ENCODE data around the gene LHX4.

Gene LHX4

GRCh38 chr1:180257486-180257885 lies 27.4 kb downstream of the LHX4 start:
- DNase-seq (ENCODE audit: low read depth in 2 of 2): no peak

- DNase-seq (ENCODE audit: low read depth in 2 of 2): no peak
Observed at GRCh38 chr1:180258290-180258689, 28.2 kb downstream of the LHX4 start.

GRCh38 chr1:180258935-180259334 lies 28.9 kb downstream of the LHX4 start:
- DNase-seq (ENCODE audit: low read depth in 2 of 2): no peak

GRCh38 chr1:180259431-180260338 lies 29.6 kb downstream of the LHX4 start:
- DNase-seq (ENCODE audit: low read depth in 2 of 2): no peak

- DNase-seq (ENCODE audit: low read depth in 2 of 2): no peak
Observed at GRCh38 chr1:180260541-180260940, 30.5 kb downstream of the LHX4 start.

- no peak for DNase-seq (ENCODE audit: low read depth in 2 of 2)
Observed at GRCh38 chr1:180261030-180261429, 31.0 kb downstream of the LHX4 start.

- DNase-seq (ENCODE audit: low read depth in 2 of 2): no peak
Observed at GRCh38 chr1:180261524-180262155, 31.6 kb downstream of the LHX4 start.

GRCh38 chr1:180262628-180263488 lies 32.8 kb downstream of the LHX4 start:
- no peak for DNase-seq (ENCODE audit: low read depth in 2 of 2)

GRCh38 chr1:180264595-180264994 lies 34.5 kb downstream of the LHX4 start:
- no peak for DNase-seq (ENCODE audit: low read depth in 2 of 2)

GRCh38 chr1:180265201-180265600 lies 35.1 kb downstream of the LHX4 start:
- no peak for DNase-seq (ENCODE audit: low read depth in 2 of 2)

- no peak for DNase-seq (ENCODE audit: low read depth in 2 of 2)
Observed at GRCh38 chr1:180265871-180266270, 35.8 kb downstream of the LHX4 start.

GRCh38 chr1:180266275-180267210 lies 36.5 kb downstream of the LHX4 start:
- DNase-seq (ENCODE audit: low read depth in 2 of 2): no peak

GRCh38 chr1:180267211-180267561 lies 37.1 kb downstream of the LHX4 start:
- no peak for DNase-seq (ENCODE audit: low read depth in 2 of 2)

GRCh38 chr1:180267761-180268555 lies 37.9 kb downstream of the LHX4 start:
- DNase-seq (ENCODE audit: low read depth in 2 of 2): no peak

- DNase-seq (ENCODE audit: low read depth in 2 of 2): no peak
Observed at GRCh38 chr1:180268556-180269075, 38.6 kb downstream of the LHX4 start.

GRCh38 chr1:180269645-180270529 lies 39.8 kb downstream of the LHX4 start:
- no peak for DNase-seq (ENCODE audit: low read depth in 2 of 2)

- DNase-seq (ENCODE audit: low read depth in 2 of 2): no peak
Observed at GRCh38 chr1:180270530-180271271, 40.6 kb downstream of the LHX4 start.
